K562 (cell line): Measurements from ENCODE around the gene OR9A4. TPM values are rescaled to one million over a fixed set of nuclear protein-coding genes. Genes with fewer than 3 reads are reported as not detected.

Source experiments
- BACH1 ChIP-seq: fragments of 200-800 bp; sonication (Bioruptor generic); IDR thresholded peaks from 2 replicates; pipeline ENCODE4 v1.6.1; 2016; ENCODE audit warnings: missing genetic modification characterization, missing compliant biosample characterization
- CBFB ChIP-seq: sonication (generic); formaldehyde crosslinking; IDR thresholded peaks from 2 replicates; pipeline ENCODE4 v1.4.0; 2020; ENCODE audit warnings: mild to moderate bottlenecking, missing genetic modification reagents
- ELK3 ChIP-seq: fragments of 450-650 bp; formaldehyde crosslinking; IDR thresholded peaks from 2 replicates; pipeline ENCODE4 v1.4.0; 2020; ENCODE audit warnings: mild to moderate bottlenecking
- KDM1A ChIP-seq, 2 experiments: fragments of 450-650 bp; IDR thresholded peaks; 2 replicates each; pipeline ENCODE4 v1.6.1; 2016; ENCODE audit warnings: mild to moderate bottlenecking in 2 of 2
- NR0B1 ChIP-seq: fragments of 450-650 bp; IDR thresholded peaks from one replicate; pipeline ENCODE4 v1.6.1; 2018; ENCODE audit warnings: mild to moderate bottlenecking, moderate library complexity; ENCODE audit not compliant: partially characterized antibody
- PPARD ChIP-seq: fragments of 250-450 bp; sonication (Bioruptor Pico); IDR thresholded peaks from 2 replicates; pipeline ENCODE4 v1.8.0; 2022; ENCODE audit warnings: inconsistent platforms, mild to moderate bottlenecking, moderate library complexity
- RBM15 ChIP-seq: fragments of 200-400 bp; formaldehyde crosslinking; IDR thresholded peaks from 2 replicates; pipeline ENCODE4 v1.6.1; 2018; ENCODE audit warnings: mild to moderate bottlenecking, low read length, moderate library complexity; ENCODE audit not compliant: insufficient read depth
- RREB1 ChIP-seq: fragments of 250-450 bp; sonication (Bioruptor Pico); IDR thresholded peaks from 2 replicates; pipeline ENCODE4 v1.4.0; 2020
- SNIP1 ChIP-seq: fragments of 450-650 bp; IDR thresholded peaks from 2 replicates; pipeline ENCODE4 v1.7.1; 2017; ENCODE audit warnings: low read depth, mild to moderate bottlenecking
- TFAP4 ChIP-seq: sonication (generic); formaldehyde crosslinking; IDR thresholded peaks from 2 replicates; pipeline ENCODE4 v1.8.0; 2022; ENCODE audit warnings: missing genetic modification reagents, mild to moderate bottlenecking, moderate library complexity, borderline replicate concordance
- UBTF ChIP-seq, 2 experiments: IDR thresholded peaks; 2 replicates each; pipeline ENCODE4 v1.6.1; 2012; ENCODE audit warnings: improper control_type of control experiment in 2 of 2, low read depth in 2 of 2, low read length in 2 of 2, borderline replicate concordance in 1 of 2
- YY1 ChIP-seq, 3 experiments: IDR thresholded peaks; 2 replicates each; pipeline ENCODE4 v1.6.1; 2011; ENCODE audit warnings: low read length in 2 of 3, mild to moderate bottlenecking in 2 of 3, moderate library complexity in 2 of 3, borderline replicate concordance in 1 of 3, control low read depth in 1 of 3, low read depth in 1 of 3; ENCODE audit not compliant: insufficient read depth in 3 of 3, insufficient replicate concordance in 2 of 3, control insufficient read depth in 1 of 3, insufficient read length in 1 of 3; ENCODE audit errors: extremely low read depth in 1 of 3
- ZNF143 ChIP-seq: sonication (generic); formaldehyde crosslinking; IDR thresholded peaks from 2 replicates; pipeline ENCODE4 v1.9.0; 2022; ENCODE audit warnings: mild to moderate bottlenecking, missing genetic modification reagents
- ZNF253 ChIP-seq: fragments of 250-450 bp; sonication (Bioruptor Pico); conservative IDR thresholded peaks from 2 replicates; pipeline ENCODE4 v1.6.1; 2021; ENCODE audit warnings: mild to moderate bottlenecking
- polyA plus RNA-seq, 8 experiments: library from polyadenylated mRNA; depleted of rRNA in 4 of 8; stranded (reverse) in 5 of 8; unstranded in 3 of 8; fragments of >200 nt; fragmentation: Nextera tagmentation in 2 of 8; fragmentation: Illumina TruSeq in 1 of 8; extraction: Ambion mirVana in 2 of 8; extraction: Trizol in 1 of 8; gene quantifications; 2 replicates each; pipeline versions ENCODE4 v1.2.1 to v1.2.3, GENCODE V29; 2011 to 2014; ENCODE audit warnings: inconsistent platforms in 1 of 8, missing spikeins in 1 of 8
- total RNA-seq, 7 experiments: library from RNA; depleted of rRNA in 6 of 7; stranded (reverse); fragments of >200 nt in 6 of 7; fragmentation: Illumina TruSeq in 2 of 7; extraction: Trizol in 2 of 7; gene quantifications; 2 replicates each; pipeline versions ENCODE4 v1.2.1 to v1.2.3, GENCODE V29; 2011 to 2021; ENCODE audit warnings: low replicate concordance in 1 of 7

Gene OR9A4
- total and polyA plus RNA-seq, 9 of the 15 experiments (the other 6 are each of a cell fraction or from before 2014, with no cell fraction given), result not detected

GRCh38 chr7:141956084-141956483, 39.9 kb downstream of the OR9A4 start (continued):
- TF ChIP-seq UBTF (IDR thresholded peaks at IDR 0.05; ENCODE audit: borderline replicate concordance in 1 of 2, low read depth in 2 of 2, low read length in 2 of 2) (no peak), KDM1A (IDR thresholded peaks at IDR 0.05) (no peak), YY1 (IDR thresholded peaks at IDR 0.05; ENCODE audit: borderline replicate concordance in 1 of 3, control insufficient read depth in 1 of 3, extremely low read depth in 1 of 3, insufficient read depth in 3 of 3, insufficient read length in 1 of 3, insufficient replicate concordance in 2 of 3, low read depth in 1 of 3, low read length in 2 of 3) (no peak), CBFB (CRISPR knock-in tag) (no peak), ZNF143 (CRISPR knock-in tag) (no peak), RBM15 (no peak), SNIP1 (no peak), RREB1 (CRISPR knock-in tag) (no peak), ELK3 (CRISPR knock-in tag) (no peak), PPARD (CRISPR knock-in tag) (no peak), TFAP4 (CRISPR knock-in tag) (no peak), NR0B1 (no peak), BACH1 (no peak), ZNF253 (CRISPR knock-in tag) (no peak)
